ENCODE results near the gene TMTC2. TPM values are rescaled to one million over a fixed set of nuclear protein-coding genes. Genes with fewer than 3 reads are reported as not detected.

Gene TMTC2
- total and polyA plus RNA-seq, 2 donors (not counting 3 experiments of a cell fraction or from before 2014, with no cell fraction given): 4.1 to 7.8 TPM

DNA sequence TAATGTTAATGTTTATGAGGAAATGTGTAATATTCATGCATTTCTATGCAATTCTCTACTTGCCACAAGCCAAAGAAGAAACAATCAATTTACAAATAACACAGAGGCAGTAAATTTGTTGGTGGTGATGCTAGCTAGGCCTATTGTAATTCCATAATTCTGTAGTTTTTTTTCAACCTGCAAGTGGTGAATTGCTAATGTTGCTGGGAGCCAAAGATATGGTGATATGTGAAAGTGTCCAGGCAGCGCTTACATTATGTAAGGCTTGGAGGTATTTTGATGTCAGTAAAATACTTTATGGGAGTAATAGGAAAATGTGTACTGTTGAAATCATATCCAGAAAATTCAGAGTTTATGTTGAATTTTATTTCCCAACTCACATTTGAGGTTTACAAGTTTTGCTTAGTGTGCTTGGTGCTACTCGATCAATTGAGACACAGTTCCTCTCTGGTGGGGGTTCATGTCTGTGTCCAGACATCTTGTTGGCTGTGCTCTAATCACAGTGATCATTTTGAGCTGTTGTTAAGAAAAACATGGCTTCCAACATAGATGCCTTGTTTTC is 23.2 kb downstream of the TMTC2 start:
- no peaks in the 10 kb centered on the region for H4K20me1 ChIP-seq (replicated peaks; ENCODE audit: control insufficient read depth, extremely low read depth, insufficient read depth, low read length)
- H3K9me3 ChIP-seq (replicated peaks; ENCODE audit: control insufficient read depth, insufficient read depth, low read length): no peaks in the 10 kb centered on the region
- H3K4me2 ChIP-seq (ENCODE audit: insufficient read depth, low read length): no peak overlapping the region
- no peaks in the 10 kb centered on the region for H3K9me1 ChIP-seq (replicated peaks; ENCODE audit: control insufficient read depth, extremely low read depth, insufficient read depth, low read length)
- dilution Hi-C loops (cut with MboI; ENCODE audit: extremely low pct_ligation_motif_present, low sequenced_read_pairs): no loop called here
- no peaks in the 10 kb centered on the region for H3K27me3 ChIP-seq (ENCODE audit: control insufficient read depth in 2 of 2, insufficient read depth in 2 of 2, low read length in 2 of 2)
- BruUV-seq (replicated peaks): no TSS peak
- H3K27ac ChIP-seq (ENCODE audit: insufficient read depth, low read depth, low read length): no peak overlapping the region
- CTCF ChIA-PET: interaction anchor here (1.3 to 1.4 kb wide), 2 partner anchors 19 to 24 kb away, joined by 3 to 4 read pairs; no protein-coding TSS in a partner anchor
- no peak overlapping the region for H3K4me3 ChIP-seq (replicated peaks in 1 of 3; ENCODE audit: insufficient read depth in 1 of 3, low read depth in 1 of 3, low read length in 3 of 3)
- TF ChIP-seq MYC (IDR thresholded peaks at IDR 0.05; ENCODE audit: low read depth, low read length) (no peak), EZH2 (IDR thresholded peaks at IDR 0.05; ENCODE audit: borderline replicate concordance, low read depth, low read length, severe bottlenecking) (no peak), POLR2AphosphoS5 (IDR thresholded peaks at IDR 0.05; ENCODE audit: insufficient read depth, low read depth, low read length) (no peak), JUN (IDR thresholded peaks at IDR 0.05; ENCODE audit: borderline replicate concordance, insufficient read depth, insufficient read length, low read depth) (no peak), GATA2 (IDR thresholded peaks at IDR 0.05; ENCODE audit: insufficient read depth, insufficient read length, low read depth, low read length) (no peak), FOS (IDR thresholded peaks at IDR 0.05; ENCODE audit: borderline replicate concordance, insufficient read depth, low read length) (no peak), POLR2A (IDR thresholded peaks at IDR 0.05; ENCODE audit: low read depth, low read length) (no peak)
- TF ChIP-seq, protein P1, sequence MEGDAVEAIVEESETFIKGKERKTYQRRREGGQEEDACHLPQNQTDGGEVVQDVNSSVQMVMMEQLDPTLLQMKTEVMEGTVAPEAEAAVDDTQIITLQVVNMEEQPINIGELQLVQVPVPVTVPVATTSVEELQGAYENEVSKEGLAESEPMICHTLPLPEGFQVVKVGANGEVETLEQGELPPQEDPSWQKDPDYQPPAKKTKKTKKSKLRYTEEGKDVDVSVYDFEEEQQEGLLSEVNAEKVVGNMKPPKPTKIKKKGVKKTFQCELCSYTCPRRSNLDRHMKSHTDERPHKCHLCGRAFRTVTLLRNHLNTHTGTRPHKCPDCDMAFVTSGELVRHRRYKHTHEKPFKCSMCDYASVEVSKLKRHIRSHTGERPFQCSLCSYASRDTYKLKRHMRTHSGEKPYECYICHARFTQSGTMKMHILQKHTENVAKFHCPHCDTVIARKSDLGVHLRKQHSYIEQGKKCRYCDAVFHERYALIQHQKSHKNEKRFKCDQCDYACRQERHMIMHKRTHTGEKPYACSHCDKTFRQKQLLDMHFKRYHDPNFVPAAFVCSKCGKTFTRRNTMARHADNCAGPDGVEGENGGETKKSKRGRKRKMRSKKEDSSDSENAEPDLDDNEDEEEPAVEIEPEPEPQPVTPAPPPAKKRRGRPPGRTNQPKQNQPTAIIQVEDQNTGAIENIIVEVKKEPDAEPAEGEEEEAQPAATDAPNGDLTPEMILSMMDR (IDR thresholded peaks at IDR 0.05; ENCODE audit: extremely low read depth in 1 of 2, insufficient read depth in 1 of 2, low read depth in 1 of 2, low read length in 2 of 2): no peak
- TF ChIP-seq, protein P2, sequence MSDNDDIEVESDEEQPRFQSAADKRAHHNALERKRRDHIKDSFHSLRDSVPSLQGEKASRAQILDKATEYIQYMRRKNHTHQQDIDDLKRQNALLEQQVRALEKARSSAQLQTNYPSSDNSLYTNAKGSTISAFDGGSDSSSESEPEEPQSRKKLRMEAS (IDR thresholded peaks at IDR 0.05; ENCODE audit: insufficient read depth, insufficient read length): no peak
- no peak overlapping the region for H3K9ac ChIP-seq (replicated peaks; ENCODE audit: extremely low read depth, insufficient read depth, low read length)
- intact Hi-C loops (cut with micrococcal nuclease): no loop called here
- H3K4me1 ChIP-seq (ENCODE audit: control insufficient read depth, extremely low read depth, insufficient read depth, low read length): no peaks in the 10 kb centered on the region
- H3K36me3 ChIP-seq (ENCODE audit: control insufficient read depth in 2 of 2, extremely low read depth in 1 of 2, insufficient read depth in 2 of 2, low read length in 2 of 2): no peaks in the 10 kb centered on the region
- DNase-seq (ENCODE audit: low read depth, low spot score) (no peak), FAIRE-seq (no peak)
- POLR2A ChIA-PET: no interaction called here
- H3K79me2 ChIP-seq (ENCODE audit: control insufficient read depth, insufficient read depth, low read length): no peaks in the 10 kb centered on the region
- no peak overlapping the region for H2AFZ ChIP-seq (ENCODE audit: low read depth, low read length)
